Tibial nerve (tissue), 3 donors: ENCODE data around the gene BACE2.
"Not testable (repeated sequence)": the region's sequence is repeated elsewhere in the genome, so short reads cannot be mapped to it uniquely, and the experiment has no call there.

Experiments
- CTCF ChIP-seq, 5 experiments: fragments of 200-600 bp in 3 of 5; fragments of 450-650 bp in 2 of 5; sonication (generic) in 3 of 5; IDR thresholded peaks; one replicate each; pipeline ENCODE4 v1.5.1; 2016 to 2019; ENCODE audit warnings: antibody characterized with exemption in 5 of 5, mild to moderate bottlenecking in 3 of 5, moderate library complexity in 2 of 5
- POLR2A ChIP-seq, 2 donors: fragments of 450-650 bp; IDR thresholded peaks; one replicate each; pipeline ENCODE4 v1.6.1; 2017; ENCODE audit warnings: antibody characterized with exemption in 2 of 2, mild to moderate bottlenecking in 2 of 2, moderate library complexity in 2 of 2

GRCh38 chr21:41313285-41314164 lies 145.6 kb downstream of the BACE2 start:
- not testable (repeated sequence) for TF ChIP-seq POLR2A, CTCF (IDR thresholded peaks at IDR 0.05)
